Measurements from ENCODE around the gene LRRC75A.
"Not testable (repeated sequence)": the region's sequence is repeated elsewhere in the genome, so short reads cannot be mapped to it uniquely, and the experiment has no call there.

The LRRC75A gene, protein sequence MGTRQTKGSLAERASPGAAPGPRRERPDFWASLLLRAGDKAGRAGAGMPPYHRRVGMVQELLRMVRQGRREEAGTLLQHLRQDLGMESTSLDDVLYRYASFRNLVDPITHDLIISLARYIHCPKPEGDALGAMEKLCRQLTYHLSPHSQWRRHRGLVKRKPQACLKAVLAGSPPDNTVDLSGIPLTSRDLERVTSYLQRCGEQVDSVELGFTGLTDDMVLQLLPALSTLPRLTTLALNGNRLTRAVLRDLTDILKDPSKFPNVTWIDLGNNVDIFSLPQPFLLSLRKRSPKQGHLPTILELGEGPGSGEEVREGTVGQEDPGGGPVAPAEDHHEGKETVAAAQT

DNA sequence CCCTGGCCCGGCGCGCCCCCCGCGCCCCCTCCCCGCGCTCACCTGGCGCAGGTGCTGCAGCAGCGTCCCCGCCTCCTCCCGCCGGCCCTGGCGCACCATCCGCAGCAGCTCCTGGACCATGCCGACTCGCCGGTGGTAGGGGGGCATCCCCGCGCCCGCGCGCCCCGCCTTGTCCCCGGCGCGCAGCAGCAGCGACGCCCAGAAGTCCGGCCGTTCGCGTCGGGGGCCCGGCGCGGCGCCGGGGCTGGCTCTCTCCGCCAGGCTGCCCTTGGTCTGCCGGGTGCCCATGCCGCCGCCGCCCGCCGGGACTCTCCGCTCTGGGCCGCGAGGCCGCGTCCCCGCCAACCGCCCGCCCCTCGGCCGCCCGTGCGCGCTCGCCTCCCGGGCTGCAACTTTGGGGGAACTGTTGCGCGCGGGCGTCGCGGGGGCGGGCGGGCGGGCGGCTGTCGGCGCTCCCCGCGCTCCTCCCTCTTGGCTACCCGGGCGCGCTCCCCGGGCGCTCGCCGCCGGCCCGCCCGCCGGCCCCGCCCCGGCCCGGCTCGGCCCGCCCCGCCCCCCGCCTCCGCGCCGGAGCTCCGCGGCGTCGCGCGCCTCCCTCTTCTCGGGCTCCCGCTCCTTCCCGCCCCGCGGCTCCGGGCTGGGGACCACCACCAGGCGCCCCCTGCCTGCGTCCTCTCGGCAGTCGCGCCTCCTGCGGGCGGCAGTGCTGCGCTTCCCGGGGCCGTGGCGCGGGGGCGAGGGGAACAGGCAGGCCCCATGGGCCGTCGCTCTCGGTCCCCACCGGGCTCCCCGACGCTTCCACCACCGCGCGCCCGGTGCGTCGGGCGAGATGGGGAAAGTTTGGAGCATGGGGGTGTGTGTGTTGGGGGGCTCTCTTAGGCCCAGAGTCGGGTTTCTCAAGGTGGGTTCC lies at the start of gene LRRC75A:
TSS of gene LRRC75A (minus strand) at position 491 of the 910 bp plus-strand sequence. CDS start at position 288, 203 bp downstream.
- DNase-seq (ENCODE audit: low spot score), result peak; percentile 87
- in situ Hi-C loops (cut with MboI; ENCODE audit: low sequenced_read_pairs, unreplicated experiment), result no loop called here
- TF ChIP-seq, protein P1, sequence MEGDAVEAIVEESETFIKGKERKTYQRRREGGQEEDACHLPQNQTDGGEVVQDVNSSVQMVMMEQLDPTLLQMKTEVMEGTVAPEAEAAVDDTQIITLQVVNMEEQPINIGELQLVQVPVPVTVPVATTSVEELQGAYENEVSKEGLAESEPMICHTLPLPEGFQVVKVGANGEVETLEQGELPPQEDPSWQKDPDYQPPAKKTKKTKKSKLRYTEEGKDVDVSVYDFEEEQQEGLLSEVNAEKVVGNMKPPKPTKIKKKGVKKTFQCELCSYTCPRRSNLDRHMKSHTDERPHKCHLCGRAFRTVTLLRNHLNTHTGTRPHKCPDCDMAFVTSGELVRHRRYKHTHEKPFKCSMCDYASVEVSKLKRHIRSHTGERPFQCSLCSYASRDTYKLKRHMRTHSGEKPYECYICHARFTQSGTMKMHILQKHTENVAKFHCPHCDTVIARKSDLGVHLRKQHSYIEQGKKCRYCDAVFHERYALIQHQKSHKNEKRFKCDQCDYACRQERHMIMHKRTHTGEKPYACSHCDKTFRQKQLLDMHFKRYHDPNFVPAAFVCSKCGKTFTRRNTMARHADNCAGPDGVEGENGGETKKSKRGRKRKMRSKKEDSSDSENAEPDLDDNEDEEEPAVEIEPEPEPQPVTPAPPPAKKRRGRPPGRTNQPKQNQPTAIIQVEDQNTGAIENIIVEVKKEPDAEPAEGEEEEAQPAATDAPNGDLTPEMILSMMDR (IDR thresholded peaks at IDR 0.05; ENCODE audit: borderline replicate concordance, control extremely low read depth, extremely low read depth, insufficient read depth, missing control alignments), result peak; percentile 10

DNA sequence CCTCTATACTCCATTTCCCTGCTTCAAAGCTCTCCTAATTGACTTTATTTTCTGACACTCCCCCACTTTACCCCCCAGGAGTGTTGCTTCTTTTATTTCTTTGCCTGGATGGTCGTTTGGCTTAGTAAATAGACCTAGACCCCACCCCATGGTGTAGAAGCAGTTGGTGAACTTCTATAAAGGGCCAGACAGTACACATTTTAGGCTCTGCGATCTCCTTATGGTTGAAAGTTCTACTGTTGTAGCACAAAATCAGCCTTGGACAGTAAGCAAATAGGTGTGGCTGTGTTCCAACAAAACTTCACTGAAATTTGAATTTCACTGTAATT lies 45.1 kb upstream of the LRRC75A start:
- in situ Hi-C loops (cut with MboI; ENCODE audit: low sequenced_read_pairs, unreplicated experiment), result no loop called here
- TF ChIP-seq, protein P1 (IDR thresholded peaks at IDR 0.05; ENCODE audit: borderline replicate concordance, control extremely low read depth, extremely low read depth, insufficient read depth, missing control alignments), result no peak
- no peak for DNase-seq (ENCODE audit: low spot score)

DNA sequence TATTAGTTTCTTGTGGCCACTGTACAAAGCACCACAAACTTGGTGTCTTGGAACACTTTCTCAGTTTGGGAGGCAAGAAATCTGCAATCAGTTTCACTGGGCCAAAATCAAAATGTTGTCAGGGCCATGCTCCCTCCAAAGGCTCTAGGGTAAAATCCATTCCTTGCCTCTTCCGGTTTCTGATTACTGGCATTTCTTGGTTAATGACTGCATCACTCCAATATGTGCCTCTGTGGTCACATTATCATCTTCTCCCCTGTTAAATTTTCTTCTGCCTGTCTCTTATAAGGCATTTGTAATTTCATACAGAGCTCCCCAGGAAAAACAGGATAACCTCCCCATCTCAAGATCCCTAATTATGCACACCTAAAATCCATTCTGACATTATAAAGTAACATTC lies 42.2 kb upstream of the LRRC75A start:
- no peak for DNase-seq (ENCODE audit: low spot score)
- TF ChIP-seq, protein P1 (IDR thresholded peaks at IDR 0.05; ENCODE audit: borderline replicate concordance, control extremely low read depth, extremely low read depth, insufficient read depth, missing control alignments), result no peak
- in situ Hi-C loops (cut with MboI; ENCODE audit: low sequenced_read_pairs, unreplicated experiment), result no loop called here

DNA sequence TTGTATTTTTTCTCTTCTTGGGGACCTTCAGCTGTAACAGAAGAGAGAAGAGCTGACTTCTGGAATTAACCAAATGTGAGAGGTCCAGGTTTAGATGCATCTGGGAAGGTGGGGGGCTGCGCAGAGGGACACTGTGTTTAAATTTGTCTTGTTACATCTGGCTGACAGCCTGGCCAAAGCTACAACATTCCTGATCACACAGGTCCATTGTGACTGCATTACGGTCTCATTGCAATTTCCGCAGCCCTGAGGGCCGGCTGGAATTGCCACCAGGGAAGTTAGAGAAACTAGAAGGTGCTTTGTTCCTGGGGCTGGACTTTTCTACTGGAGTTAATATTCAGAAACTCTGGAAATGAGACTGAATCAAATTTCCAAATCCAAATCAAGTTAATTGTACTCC lies 37.9 kb upstream of the LRRC75A start:
- no peak for DNase-seq (ENCODE audit: low spot score)
- in situ Hi-C loops (cut with MboI; ENCODE audit: low sequenced_read_pairs, unreplicated experiment), result loop anchor here (10.0 kb wide), 1 partner anchor 165 kb away; no protein-coding TSS in a partner anchor
- TF ChIP-seq, protein P1 (IDR thresholded peaks at IDR 0.05; ENCODE audit: borderline replicate concordance, control extremely low read depth, extremely low read depth, insufficient read depth, missing control alignments), result no peak

DNA sequence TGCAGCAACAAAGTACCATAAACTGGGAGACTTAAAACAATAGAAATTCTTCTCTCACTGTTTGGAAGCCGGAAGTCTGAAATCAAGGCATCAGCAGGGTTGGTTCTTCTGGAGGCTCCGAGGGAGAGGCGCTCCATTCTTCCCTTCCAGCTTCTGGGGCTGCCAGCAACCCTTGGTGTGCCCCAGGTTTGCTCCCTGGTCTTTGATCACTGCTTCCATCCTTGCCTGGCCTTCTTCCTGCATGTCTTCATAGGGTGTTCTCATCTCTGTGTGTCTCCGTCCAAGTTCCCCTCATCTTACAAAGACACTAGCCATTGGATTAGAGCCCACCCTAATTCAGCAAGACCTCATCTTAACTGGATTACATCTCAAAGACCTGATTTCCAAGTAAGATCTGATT lies 35.3 kb upstream of the LRRC75A start:
- TF ChIP-seq, protein P1 (IDR thresholded peaks at IDR 0.05; ENCODE audit: borderline replicate concordance, control extremely low read depth, extremely low read depth, insufficient read depth, missing control alignments), result no peak
- no peak for DNase-seq (ENCODE audit: low spot score)
- in situ Hi-C loops (cut with MboI; ENCODE audit: low sequenced_read_pairs, unreplicated experiment), result loop anchor here (10.0 kb wide), 1 partner anchor 162 kb away; no protein-coding TSS in a partner anchor

DNA sequence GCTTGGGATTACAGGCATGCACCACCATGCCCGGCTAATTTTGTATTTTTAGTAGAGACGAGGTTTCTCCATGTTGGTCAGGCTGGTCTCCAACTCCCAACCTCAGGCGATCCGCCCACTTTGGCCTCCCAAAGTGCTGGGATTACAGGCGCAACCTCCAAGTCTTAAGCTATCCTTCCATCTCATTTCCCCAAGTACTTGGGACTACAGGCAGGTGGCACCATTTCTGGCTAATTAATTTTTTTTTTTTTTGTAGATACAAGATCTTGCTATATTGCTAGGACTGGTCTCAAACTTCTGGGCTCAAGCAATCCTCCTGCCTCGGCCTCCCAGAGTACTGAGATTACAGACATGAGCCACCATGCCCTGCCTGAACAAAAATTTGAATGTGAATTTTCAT lies 33.6 kb upstream of the LRRC75A start:
- DNase-seq (ENCODE audit: low spot score), result not testable (repeated sequence)
- in situ Hi-C loops (cut with MboI; ENCODE audit: low sequenced_read_pairs, unreplicated experiment), result loop anchor here (10.0 kb wide), 1 partner anchor 161 kb away; no protein-coding TSS in a partner anchor

Measured in GM13976 (cell line).